Kidney epithelial cell (primary cell): ENCODE data around the gene CYP2R1. TPM values are rescaled to one million over a fixed set of nuclear protein-coding genes. Genes with fewer than 3 reads are reported as not detected.

Experiments
- DNase-seq: peaks from one replicate; pipeline ENCODE4 v3.0.0-alpha.2; 2010; ENCODE audit warnings: low read depth
- H3K27me3 ChIP-seq: 2 replicates; pipeline ENCODE4 v1.6.0; 2011; ENCODE audit warnings: low read length; ENCODE audit not compliant: control insufficient read depth, insufficient read depth
- H3K36me3 ChIP-seq: 2 replicates; pipeline ENCODE4 v1.5.1; 2011; ENCODE audit warnings: low read length; ENCODE audit not compliant: control insufficient read depth, insufficient read depth
- H3K4me3 ChIP-seq: 2 replicates; pipeline ENCODE4 v1.5.1; 2011; ENCODE audit warnings: low read depth, mild to moderate bottlenecking, control low read depth, low read length
- CTCF ChIP-seq: IDR thresholded peaks from 2 replicates; pipeline ENCODE4 v1.5.1; 2011; ENCODE audit warnings: mild to moderate bottlenecking, moderate library complexity, low read length, control low read depth, inconsistent platforms; ENCODE audit not compliant: insufficient read depth, poor library complexity, severe bottlenecking
- total RNA-seq: library from RNA; depleted of rRNA; stranded (reverse); fragments of >200 nt; gene quantifications from 2 replicates; pipeline ENCODE4 v1.2.3, GENCODE V29; 2015

CYP2R1 gene
- total RNA-seq, 1 donor from 2014 or later, result 30.9 TPM

GRCh38 chr11:14857621-14858020, 34.4 kb downstream of the CYP2R1 start:
- Histone ChIP-seq H3K36me3 (no peaks in the 10 kb centered on the region), H3K27me3 (no peaks in the 10 kb centered on the region), H3K4me3 (no peak overlapping the region)
- DNase-seq, result no peak
- TF ChIP-seq CTCF, result no peak

- Histone ChIP-seq H3K27me3 (no peaks in the 10 kb centered on the region), H3K36me3 (no peaks in the 10 kb centered on the region), H3K4me3 (no peak overlapping the region)
- no peak for TF ChIP-seq CTCF
- no peak for DNase-seq
Observed at GRCh38 chr11:14855890-14856289, 36.1 kb downstream of the CYP2R1 start.

GRCh38 chr11:14854057-14854456, 38.0 kb downstream of the CYP2R1 start:
- H3K4me3 ChIP-seq, result no peak overlapping the region
- H3K27me3 ChIP-seq, result no peaks in the 10 kb centered on the region
- no peaks in the 10 kb centered on the region for H3K36me3 ChIP-seq
- TF ChIP-seq CTCF, result no peak
- DNase-seq, result no peak

- no peaks in the 10 kb centered on the region for H3K27me3 ChIP-seq
- H3K36me3 ChIP-seq, result no peaks in the 10 kb centered on the region
- no peak overlapping the region for H3K4me3 ChIP-seq
- DNase-seq, result no peak
- no peak for TF ChIP-seq CTCF
Observed at GRCh38 chr11:14852571-14853177, 39.4 kb downstream of the CYP2R1 start.

- no peak for DNase-seq
- Histone ChIP-seq H3K4me3 (no peak overlapping the region), H3K27me3 (no peaks in the 10 kb centered on the region), H3K36me3 (no peaks in the 10 kb centered on the region)
- no peak for TF ChIP-seq CTCF
Observed at GRCh38 chr11:14842002-14842401, 50.0 kb downstream of the CYP2R1 start.

GRCh38 chr11:14835496-14836492, 56.2 kb downstream of the CYP2R1 start:
- no peak for TF ChIP-seq CTCF
- no peaks in the 10 kb centered on the region for H3K27me3 ChIP-seq

More at GRCh38 chr11:14835496-14836492, 56.2 kb downstream of the CYP2R1 start:
- H3K4me3 ChIP-seq, result no peak overlapping the region
- DNase-seq, result no peak
- H3K36me3 ChIP-seq, result no peaks in the 10 kb centered on the region
